ENCODE data around the gene GNA14.

GRCh38 chr9:77451507-77451906 lies 196.6 kb downstream of the GNA14 start:
- TF ChIP-seq CTCF (IDR thresholded peaks at IDR 0.05) (no peak), ZFX (IDR thresholded peaks at IDR 0.05; ENCODE audit: borderline replicate concordance) (no peak)
